ENCODE measurements around the gene CLCC1.
"Not testable (repeated sequence)": the region's sequence is repeated elsewhere in the genome, so short reads cannot be mapped to it uniquely, and the experiment has no call there.

The CLCC1 gene

GRCh38 chr1:108963052-108963686 lies at the start of gene CLCC1:
Gene CLCC1 (minus strand): TSS chr1:108963484. CDS start chr1:108950437, 13,047 bp downstream.
- DNase-seq (ENCODE audit: low read depth, low spot score), result peak; percentile 58

- peak; percentile 10 for DNase-seq (ENCODE audit: low read depth, low spot score)
These were observed 48.1 kb upstream of the CLCC1 start for GRCh38 chr1:109011335-109011734.

GRCh38 chr1:108996622-108997021 lies 33.3 kb upstream of the CLCC1 start:
- not testable (repeated sequence) for DNase-seq (ENCODE audit: low read depth, low spot score)

GRCh38 chr1:108983114-108983513 lies 19.8 kb upstream of the CLCC1 start:
- no peak for DNase-seq (ENCODE audit: low read depth, low spot score)

GRCh38 chr1:108976658-108977057 lies 13.4 kb upstream of the CLCC1 start:
- no peak for DNase-seq (ENCODE audit: low read depth, low spot score)

- DNase-seq (ENCODE audit: low read depth, low spot score), result no peak
These were observed 9.7 kb upstream of the CLCC1 start for GRCh38 chr1:108972951-108973350.

DNA sequence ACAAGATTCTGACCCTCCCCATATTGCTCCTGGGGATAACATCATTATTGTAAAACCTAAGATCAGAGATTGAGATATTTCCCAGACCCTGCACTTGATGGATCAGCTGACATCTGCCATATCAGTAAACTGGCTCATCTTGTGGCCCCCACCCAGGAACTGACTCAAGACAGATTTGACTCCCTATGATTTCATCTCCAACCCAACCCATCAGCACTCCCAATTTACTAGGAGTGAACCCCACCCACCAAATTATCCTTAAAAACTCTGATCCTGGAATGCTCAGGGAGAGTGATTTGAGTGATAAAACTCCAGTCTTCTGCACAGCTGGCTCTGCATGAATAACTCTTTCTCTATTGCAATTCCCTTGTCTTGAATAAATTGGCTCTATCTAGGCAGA lies 6.1 kb upstream of the CLCC1 start:
- DNase-seq (ENCODE audit: low read depth, low spot score), result no peak

GRCh38 chr1:108962681-108963051 lies 618 bp downstream of the CLCC1 start:
- DNase-seq (ENCODE audit: low read depth, low spot score), result no peak

DNA sequence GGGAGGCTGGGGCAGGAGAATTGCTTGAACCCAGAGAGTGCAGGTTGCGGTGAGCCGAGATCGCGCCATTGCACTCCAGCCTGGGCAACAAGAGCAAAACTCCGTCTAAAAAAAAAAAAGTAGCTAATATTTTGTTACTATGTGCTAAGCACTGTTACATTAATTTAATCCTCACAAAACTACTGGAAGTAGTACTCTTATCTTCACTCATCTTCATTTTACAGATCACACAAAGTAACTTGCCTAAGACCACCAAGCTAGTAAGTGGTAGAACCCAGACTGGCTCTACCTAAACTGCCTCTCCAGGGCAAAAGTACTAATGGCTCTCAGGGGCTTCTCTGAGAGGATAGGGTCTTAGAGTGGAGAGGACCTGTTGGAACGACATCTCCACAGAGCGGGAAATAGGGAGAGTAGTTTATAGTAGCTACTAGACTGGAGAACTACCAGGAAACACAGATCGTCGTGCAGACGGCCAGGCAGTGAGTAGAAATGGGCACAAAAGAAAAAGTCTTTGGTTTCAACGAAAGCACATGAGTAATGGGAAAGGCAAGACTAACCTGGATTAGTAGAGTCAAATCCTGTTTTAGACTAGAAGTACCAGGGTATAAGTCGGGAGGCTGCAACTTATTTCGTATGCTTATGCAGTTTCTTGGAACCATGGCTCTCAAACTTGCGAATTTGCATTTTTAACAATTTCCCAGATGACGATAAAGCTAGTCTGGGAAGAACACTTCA lies 1.4 kb downstream of the CLCC1 start:
- no peak for DNase-seq (ENCODE audit: low read depth, low spot score)

DNA sequence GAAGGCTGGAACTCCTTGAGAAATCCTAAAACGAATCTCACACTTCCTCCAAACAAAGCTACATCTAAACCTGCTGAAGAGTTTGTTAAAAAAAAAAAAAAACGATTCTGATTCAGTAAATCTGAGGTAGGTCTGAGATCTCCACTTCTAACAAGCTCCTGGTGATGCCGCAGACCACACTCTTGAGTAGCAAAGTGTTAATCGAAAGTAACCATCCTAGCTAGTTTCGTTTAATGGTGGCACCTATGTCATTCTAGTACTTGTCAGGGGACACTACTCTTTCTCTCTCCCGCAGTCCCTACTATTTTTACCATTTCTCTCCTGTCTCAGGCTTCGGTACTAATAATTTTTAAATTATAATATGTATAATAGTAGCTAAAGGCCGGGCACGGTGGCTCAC lies 2.1 kb downstream of the CLCC1 start:
- no peak for DNase-seq (ENCODE audit: low read depth, low spot score)

DNA sequence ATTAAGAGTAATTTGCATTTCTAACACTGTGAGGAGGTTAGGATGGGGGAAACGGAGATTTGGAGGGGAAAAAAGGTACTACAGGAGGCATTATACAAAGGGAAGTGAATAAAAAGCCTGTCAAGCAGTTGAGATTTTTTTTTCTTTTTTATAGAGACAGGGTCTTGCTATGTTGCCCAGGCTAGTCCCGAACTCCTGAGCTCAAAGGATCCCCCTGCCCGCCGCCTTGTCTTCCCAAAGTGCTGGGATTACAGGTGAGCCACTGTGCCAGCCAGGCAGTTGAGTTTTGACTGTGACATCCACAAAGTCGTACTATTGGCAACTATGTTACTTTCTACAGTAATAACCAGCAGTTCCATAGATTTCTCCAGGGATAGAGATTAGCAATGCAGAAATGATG lies 2.6 kb downstream of the CLCC1 start:
- DNase-seq (ENCODE audit: low read depth, low spot score), result no peak

- DNase-seq (ENCODE audit: low read depth, low spot score), result no peak
These were observed 5.4 kb downstream of the CLCC1 start for GRCh38 chr1:108957888-108958287.

GRCh38 chr1:108955881-108956280 lies 7.4 kb downstream of the CLCC1 start:
- DNase-seq (ENCODE audit: low read depth, low spot score), result no peak

- DNase-seq (ENCODE audit: low read depth, low spot score), result no peak
These were observed 8.2 kb downstream of the CLCC1 start for GRCh38 chr1:108955111-108955510.

DNA sequence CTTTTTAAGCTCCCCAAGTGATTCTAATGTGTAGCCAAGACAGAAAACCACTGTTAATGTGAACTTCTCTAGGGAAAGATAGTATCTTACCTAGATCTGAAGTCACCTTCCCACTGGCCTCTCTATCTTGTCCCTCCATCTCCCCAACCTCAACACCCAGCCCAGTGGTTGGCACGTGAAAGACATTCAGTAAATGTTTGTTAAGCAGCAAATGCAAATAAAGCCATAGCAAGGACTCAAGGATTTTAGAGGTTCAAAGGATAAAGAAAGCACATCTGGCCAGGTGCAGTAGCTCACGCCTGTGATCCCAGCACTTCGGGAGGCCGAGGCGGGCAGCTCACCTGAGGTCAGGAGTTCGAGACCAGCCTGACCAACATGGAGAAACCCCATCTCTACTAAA lies 9.8 kb downstream of the CLCC1 start:
- DNase-seq (ENCODE audit: low read depth, low spot score), result no peak

DNA sequence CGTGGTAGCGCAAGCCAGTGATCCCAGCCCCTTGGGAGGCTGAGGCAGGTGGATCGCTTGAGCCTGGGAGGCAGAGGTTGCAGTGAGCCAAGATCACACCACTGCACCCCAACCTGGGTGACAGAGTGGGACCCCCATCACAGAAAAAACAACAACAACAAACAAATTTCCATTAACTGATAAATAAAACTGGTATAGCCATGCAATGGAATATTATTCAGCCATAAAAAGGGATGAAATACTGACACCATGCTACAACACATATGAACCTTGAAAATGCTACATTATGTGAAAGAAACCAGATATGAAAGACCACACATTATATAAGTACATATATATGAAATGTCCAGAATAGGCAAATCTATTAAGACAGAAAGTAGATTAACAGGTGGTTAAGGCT lies 12.0 kb downstream of the CLCC1 start:
- DNase-seq (ENCODE audit: low read depth, low spot score), result no peak

DNA sequence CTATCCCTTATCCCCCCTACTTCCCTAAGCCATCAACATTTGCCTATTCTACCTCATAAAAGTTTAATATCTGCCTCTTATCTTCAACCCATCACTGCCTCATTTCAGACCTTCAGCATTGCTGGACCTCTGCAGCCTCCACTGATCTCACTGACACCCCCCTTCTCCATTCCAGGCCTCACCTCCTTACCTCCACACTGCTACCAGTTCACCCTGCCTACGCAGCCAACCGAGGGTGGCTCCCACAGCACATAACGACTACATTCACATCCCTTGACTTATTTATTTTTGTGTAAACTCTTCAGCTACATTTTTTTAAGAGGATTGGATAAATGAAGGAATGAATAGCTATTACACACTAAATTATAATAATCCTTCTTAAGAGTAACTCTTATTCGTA lies 14.2 kb downstream of the CLCC1 start:
- DNase-seq (ENCODE audit: low read depth, low spot score), result no peak

- DNase-seq (ENCODE audit: low read depth, low spot score), result no peak
These were observed 15.3 kb downstream of the CLCC1 start for GRCh38 chr1:108947871-108948525.

GRCh38 chr1:108936170-108936569 lies 27.1 kb downstream of the CLCC1 start:
- no peak for DNase-seq (ENCODE audit: low read depth, low spot score)

GRCh38 chr1:108933944-108934343 lies 29.3 kb downstream of the CLCC1 start:
- DNase-seq (ENCODE audit: low read depth, low spot score), result no peak

- DNase-seq (ENCODE audit: low read depth, low spot score), result not testable (repeated sequence)
These were observed 35.7 kb downstream of the CLCC1 start for GRCh38 chr1:108927565-108927964.

DNA sequence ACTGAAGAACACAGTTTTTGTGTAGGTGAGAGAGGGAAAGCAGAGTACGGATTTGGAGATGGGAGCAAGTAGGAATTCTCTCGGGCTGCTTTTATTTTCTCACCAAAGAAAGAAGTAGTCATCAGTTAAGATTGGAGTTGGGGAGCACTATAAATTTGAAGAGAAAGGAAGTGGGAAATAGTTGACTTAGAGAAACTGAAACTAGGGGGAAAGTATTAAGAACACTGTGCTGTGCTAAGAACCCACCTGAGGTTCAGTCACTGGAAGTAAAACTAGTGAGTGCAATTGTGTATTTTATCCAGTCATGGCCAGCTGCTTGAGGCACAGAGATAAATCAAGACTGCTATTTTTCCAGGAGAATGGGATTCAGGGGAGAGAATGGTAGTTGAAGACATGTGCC lies 37.4 kb downstream of the CLCC1 start:
- DNase-seq (ENCODE audit: low read depth, low spot score), result no peak

DNA sequence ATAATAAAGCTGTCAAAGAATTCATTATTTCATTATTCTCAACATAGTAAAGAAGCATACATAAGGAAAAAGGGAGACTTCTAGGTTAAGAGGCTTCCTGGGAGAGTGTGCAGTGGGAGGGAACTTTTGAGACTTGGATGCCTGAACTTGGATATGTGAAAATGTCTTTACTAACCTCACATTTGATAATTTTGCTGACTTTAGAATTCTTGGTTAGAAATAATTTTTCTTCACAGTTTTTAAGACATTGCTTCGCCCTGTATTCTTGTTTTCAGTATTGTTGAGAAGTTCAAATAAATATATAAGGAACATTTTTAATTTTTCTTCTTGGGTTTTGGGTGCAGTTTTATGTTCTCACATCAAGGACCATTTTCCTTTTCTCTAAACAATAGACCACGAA lies 46.5 kb downstream of the CLCC1 start:
- DNase-seq (ENCODE audit: low read depth, low spot score), result no peak
